HEK293 (cell line): ENCODE measurements around the gene HMGA1.

ENCODE experiments used
- CTCF ChIP-seq: fragments of 450-650 bp; formaldehyde crosslinking; IDR thresholded peaks from 2 replicates; pipeline ENCODE4 v1.5.1; 2016; ENCODE audit warnings: missing biosample characterization, missing genetic modification characterization
- TF ChIP-seq, protein P1 (sequence below): fragments of 450-650 bp; formaldehyde crosslinking; IDR thresholded peaks from 2 replicates; pipeline ENCODE4 v1.5.1; 2016; ENCODE audit warnings: missing biosample characterization, missing genetic modification characterization

DNA sequence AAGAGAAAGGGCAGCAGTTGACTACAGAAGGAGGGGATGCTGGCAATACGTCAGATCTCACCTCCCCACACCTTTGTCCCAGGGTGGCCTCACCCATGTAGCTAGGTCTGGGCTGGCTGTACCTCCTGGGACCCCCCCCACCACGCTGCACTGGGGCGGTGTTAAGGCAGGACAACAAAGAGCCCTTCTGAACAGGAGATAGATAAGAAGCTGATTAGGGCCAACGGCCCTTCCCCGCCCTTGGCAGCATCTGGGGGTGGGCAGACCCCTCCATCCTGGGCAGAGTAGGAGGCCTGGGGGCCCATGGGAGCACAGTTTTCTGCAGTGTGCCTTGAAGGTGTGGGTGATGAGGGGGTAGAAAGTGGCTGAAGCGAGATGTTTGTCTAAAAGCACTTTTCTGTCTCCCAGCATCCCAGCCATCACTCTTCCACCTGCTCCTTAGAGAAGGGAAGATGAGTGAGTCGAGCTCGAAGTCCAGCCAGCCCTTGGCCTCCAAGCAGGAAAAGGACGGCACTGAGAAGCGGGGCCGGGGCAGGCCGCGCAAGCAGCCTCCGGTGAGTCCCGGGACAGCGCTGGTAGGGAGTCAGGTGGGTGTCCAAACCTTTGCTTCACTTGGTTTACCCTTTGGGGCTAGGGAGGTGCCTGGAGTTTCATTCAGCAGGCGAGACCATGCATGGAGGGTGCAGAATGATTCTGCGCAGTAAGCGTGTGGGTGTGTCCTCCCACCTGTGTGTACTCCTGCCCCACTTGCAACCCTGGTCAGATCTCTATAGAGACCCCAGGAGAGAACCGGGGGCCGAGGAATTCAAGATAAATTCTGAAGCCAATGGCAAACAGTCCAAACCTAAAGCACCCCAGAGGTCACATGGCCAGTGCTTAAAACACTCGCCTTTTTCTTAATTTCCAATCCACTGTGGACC lies 3.9 kb downstream of the HMGA1 start:
- TF ChIP-seq, protein P1, sequence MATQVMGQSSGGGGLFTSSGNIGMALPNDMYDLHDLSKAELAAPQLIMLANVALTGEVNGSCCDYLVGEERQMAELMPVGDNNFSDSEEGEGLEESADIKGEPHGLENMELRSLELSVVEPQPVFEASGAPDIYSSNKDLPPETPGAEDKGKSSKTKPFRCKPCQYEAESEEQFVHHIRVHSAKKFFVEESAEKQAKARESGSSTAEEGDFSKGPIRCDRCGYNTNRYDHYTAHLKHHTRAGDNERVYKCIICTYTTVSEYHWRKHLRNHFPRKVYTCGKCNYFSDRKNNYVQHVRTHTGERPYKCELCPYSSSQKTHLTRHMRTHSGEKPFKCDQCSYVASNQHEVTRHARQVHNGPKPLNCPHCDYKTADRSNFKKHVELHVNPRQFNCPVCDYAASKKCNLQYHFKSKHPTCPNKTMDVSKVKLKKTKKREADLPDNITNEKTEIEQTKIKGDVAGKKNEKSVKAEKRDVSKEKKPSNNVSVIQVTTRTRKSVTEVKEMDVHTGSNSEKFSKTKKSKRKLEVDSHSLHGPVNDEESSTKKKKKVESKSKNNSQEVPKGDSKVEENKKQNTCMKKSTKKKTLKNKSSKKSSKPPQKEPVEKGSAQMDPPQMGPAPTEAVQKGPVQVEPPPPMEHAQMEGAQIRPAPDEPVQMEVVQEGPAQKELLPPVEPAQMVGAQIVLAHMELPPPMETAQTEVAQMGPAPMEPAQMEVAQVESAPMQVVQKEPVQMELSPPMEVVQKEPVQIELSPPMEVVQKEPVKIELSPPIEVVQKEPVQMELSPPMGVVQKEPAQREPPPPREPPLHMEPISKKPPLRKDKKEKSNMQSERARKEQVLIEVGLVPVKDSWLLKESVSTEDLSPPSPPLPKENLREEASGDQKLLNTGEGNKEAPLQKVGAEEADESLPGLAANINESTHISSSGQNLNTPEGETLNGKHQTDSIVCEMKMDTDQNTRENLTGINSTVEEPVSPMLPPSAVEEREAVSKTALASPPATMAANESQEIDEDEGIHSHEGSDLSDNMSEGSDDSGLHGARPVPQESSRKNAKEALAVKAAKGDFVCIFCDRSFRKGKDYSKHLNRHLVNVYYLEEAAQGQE (tag by site-specific recombination) = no peak
- TF ChIP-seq CTCF = no peak
